Activated CD4-positive, alpha-beta T cell treated with anti-CD3 and anti-CD28 coated beads, Interleukin-2, amount 50 U/mL, for 1 hour (primary cell): ENCODE measurements around the gene MED31.
"Not testable (repeated sequence)": the region's sequence is repeated elsewhere in the genome, so short reads cannot be mapped to it uniquely, and the experiment has no call there.

Experiments
- DNase-seq: peaks from one replicate; pipeline ENCODE4 v3.0.0-alpha.2; 2020

The MED31 gene

DNA sequence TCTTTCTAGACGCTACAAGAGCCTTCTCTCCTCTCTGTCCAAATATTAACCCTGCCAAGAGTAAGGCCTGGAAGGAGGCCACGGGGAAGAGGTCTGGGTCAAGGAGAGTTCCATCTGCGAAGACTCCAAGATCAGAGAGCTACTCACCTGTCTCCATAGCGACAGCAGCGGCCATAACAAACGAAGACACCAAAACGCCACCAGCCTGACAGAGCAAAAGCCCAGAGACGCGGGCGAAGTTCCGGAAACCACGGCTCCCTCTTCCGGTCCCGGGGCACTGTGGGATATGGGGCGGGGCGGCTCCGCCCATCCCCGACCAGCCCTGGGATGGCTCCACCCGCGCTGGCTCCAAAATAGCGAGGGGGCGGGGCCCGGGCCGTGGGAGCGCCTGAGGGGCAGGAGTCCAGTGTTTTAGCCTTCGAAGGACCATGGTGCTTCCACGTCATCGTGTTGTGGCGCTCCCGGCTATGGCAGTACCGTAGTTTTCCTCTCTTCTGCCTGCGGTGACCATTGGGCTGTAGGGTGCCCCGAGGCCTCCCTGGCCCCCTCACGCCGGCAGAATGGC, at the start of gene MED31, which contains the start of gene C17orf100:
TSS of gene MED31 (minus strand) at position 252 of the 565 bp plus-strand sequence. CDS start at position 175, 77 bp downstream.
TSS of gene C17orf100 (plus strand) at position 409 of the 565 bp plus-strand sequence. CDS start at position 561, 152 bp downstream.
- DNase-seq: peak; percentile 92

DNA sequence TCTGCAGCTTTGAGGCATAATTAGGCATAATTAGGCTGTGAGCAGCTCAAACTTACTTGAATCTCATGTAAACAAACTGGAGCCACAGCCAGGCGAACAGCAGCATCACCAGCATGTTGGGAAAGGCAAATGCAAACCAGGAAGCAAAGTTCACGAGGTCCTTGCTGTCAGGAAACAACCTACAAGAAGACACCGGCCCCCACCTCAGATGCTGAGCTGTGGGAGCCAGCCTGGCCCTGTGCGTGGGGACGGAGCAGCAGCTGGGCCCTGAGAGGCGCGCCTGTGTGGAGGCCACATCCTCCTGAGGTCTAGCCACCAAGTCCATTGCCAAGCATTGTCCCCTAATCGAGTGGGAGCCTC, 49.5 kb upstream of the MED31 start:
- DNase-seq: no peak

DNA sequence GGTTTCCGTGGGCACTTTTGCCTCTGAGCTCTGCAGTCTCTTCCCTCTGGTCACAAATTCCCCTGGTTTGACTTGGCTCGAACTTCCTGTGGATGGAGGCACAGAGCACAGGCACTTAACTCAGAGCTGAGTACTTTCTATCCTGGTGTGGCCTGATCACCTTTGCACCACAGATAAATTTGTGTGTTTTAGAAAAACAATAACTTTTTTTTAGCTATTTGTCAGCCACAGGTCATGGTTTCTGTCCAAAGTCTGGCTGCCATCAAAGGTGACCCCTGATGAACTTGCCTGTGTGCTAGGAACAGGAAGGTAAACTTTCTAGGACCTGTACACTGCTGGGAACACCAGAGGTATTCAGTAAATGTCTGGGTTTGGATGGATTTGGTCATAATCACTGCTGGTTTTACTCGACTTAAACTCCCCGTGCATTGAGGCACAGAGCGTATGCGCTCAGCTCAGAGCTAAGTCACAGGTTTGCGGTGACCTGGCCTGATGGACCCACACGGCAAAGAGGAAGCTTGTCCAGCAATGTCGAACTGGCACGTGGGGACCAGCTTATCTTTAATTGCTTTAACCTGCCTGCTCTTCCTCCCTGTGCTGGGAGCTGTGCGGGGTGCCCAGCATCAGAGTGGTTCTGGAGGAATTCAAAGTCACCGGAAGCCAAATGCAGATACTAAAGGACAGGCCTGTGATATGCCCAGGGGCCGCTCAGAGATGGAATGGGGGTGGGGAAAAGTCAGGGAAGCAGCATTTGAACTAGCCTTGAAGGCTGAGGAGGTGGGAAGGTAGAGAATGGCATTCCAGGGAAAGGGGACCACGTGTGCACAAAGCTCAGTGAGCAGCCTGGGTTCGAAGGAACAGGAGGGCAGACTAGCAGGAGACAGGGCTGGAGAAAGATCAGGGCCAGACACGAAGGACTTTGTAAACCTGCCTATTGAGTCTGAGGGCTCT, 48.9 kb upstream of the MED31 start:
- DNase-seq: no peak

DNA sequence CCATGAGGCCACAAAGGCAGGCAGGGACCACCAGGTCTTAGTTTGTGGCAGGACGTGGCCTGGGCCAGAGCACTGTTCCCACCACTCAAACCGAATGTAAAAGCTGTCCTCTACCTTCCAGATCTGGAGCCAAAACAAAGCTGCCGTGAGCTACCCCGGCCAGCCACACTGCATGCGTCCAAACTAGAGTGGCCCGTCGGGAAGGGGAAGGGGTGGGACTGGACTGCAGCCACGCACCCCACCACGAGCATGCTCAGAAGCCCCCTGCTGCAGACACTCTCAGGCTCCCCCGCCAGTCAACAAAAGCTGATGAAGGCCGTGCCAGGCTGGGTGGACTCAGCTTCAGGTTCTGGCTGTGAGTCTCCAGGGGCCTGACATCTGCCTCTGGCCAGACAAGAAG, 46.6 kb upstream of the MED31 start:
- no peak for DNase-seq

DNA sequence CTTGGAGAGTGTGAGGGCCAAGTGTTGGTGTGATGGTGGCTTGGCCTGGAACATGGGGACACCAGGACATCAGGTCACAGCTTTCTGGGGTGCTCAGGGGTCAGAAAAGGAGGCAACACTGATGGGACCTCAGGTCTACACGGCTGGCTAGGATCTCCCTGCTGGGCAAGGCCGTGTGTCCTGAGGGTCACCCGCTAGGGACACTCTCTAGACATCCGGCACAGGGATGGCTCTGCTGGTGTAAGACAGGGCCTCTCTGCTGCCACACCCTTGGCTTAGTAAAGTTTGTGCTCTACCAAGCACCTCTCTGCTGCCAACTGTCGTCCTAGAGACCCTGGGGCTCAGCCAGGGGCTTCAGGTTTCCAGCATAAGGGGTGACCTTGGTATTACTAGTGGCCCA, 45.5 kb upstream of the MED31 start:
- no peak for DNase-seq

DNA sequence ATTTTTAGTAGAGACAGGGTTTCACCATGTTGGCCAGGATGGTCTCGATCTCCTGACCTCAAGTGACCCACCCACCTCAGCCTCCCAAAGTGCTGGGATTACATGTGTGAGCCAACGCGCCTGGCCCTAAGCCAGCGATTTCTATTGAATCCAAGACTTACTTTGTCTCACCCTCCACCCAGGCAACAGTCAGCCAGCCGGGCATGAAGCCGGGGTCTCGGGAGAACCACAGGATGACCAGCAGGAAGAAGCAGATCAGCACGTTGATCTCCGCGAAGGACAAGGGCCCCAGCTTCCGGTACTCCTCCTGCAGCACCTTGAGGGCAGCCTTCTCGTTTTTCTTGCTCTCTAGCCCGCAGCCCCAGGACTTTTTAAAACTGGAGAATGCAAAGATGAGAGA, 44.2 kb upstream of the MED31 start:
- DNase-seq: no peak

DNA sequence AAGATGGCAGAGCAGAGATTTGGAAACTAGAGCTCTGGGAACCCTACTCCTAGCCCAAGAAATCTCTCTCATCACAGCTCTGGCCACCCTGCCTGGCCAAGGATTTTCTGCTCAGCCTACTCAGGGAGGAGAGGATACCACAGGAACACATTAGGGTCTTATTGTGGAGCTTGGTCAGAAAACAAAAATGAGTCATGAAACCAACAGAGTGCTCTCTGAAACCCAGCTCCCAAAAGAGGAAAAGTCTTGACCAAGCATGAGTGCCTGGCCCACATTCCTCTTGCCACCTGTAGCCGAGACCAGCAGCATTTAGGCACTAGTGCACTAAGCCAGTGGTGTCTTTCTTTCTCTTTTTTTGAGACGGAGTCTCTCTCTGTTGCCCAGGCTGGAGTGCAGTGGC, 43.6 kb upstream of the MED31 start:
- no peak for DNase-seq

DNA sequence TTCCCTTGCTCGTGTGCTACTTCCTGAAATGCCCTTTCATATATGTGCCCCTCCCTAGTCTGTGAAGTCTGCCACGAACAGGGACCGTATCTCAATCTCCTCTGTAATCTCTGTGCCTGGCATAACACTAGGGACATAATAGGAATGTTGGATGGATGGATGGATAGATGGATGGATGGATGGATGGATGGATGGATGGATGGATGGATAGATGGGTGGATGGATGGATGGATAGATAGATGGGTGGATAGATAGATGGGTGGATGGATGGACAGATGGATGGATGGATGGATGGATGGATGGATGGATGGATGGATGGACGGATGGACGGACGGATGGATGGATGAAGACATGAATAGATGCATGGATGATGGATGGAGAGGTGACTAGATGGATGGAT, 40.6 kb upstream of the MED31 start:
- not testable (repeated sequence) for DNase-seq

DNA sequence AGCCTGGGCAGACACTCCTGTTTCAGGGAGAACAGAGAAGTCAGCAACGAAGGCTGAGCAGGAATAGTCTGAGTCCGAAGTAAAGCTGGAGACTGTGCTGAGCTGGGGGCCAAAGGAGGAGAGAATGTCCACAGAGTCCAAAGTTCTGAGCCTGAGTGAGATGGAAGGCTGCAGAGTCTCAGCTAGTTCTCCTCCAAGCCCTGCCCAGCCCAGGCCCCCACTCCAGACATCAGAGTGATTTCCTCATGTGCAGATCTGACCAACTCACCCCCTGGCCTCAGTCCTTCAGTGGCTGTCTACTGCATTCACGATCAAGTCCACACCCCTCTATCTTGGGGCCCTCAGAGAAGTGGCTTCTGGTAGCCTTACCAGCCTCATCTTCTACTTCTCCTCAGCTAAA, 40.1 kb upstream of the MED31 start:
- DNase-seq: no peak

DNA sequence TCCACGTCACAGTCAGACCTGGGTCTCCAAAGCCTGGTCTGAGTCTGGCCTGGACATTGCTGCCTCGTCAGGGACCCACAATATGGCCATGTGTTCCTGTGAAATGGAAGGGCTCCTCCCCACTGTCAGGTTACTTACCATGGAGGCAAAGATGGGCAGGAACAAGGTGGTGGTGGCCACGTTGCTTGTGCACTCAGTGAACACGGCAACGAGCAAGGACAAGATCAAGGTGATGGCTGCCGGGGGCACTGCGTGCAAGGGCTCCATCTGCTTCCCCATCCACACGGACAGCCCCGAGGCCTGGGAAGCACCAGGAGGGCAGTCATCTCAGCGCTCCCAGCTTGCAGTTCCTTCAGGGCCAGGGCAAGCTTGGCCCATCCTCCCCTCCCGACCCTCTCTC, 39.2 kb upstream of the MED31 start:
- DNase-seq: no peak

DNA sequence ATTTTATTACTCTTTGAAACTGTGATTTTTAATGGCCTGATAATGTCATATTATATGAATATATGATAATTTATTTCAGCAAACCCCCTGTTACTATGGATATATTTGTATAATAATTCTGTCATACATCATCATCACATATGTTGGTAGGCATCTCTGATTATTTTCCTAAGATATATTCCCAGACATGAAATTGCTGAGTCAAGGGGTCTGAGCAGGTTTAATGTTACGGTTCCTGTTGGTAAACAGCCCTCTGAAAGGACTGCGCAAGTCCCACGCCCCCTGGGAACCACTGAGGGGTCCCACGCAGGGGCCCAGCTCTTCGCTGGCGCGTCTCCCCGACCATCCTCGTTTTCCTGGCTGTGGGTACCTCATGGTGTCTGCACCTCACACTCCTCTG, 37.5 kb upstream of the MED31 start:
- no peak for DNase-seq

DNA sequence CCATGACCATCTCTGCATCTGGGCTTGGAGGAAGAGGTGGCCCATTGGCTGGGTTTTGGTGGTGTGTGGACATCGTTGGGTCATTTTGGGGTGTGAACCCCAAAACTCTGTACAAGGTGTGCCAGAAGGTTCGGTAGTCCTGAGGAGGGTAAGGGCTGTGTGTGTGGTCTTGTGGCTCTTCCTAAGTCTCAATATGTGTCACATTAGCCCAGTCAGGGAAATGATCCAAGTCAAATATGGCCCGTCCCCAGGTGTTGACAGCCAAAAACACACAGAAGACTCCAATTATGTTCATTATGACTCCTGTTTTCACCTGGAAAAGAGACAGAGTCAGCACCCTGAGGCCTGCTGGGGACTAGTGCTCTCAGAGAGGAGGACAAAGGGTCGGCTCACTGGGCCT, 34.6 kb upstream of the MED31 start:
- DNase-seq: no peak

DNA sequence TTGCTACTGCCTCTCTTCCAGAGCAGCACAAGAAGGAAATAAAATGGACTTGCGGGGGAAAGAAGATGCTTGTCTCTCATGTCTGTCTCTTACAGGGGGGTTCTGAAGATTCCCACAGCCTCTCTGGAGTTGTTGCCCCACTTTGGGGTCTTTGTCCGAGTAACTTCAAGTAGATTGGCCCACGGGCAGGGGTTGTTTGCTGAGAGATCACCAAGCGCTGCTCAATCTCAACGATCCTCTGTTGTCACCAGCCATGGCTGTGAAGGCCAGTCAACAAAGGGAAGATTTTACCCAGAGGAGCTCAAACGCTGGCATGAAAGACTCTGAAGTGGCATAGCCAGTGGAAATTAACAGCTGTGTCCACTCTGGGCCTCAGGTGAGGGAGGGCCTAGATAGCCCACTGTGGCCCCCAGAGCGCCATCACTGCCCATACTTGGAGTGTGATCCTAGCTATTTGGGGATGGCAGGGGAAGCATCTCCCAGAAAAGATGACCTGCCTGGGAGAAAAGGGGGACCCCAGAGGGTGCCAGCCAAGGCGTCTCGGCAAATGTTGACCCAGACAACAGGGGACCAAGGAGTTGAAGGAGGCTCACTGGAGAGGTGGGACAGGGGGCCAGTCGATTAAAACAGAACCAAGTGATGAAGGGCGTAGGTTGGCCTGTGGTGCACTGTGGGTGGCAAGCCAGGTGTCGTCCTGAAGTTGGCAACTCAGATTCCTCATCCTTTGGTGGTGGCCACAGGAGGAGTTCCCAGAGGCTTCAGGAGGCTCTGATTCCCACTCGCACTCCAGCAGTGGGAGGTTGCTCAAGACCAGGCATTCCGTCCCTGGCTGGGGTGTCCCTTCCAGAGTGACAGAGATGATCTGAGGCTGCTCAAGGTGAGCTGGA, 33.7 kb upstream of the MED31 start:
- no peak for DNase-seq

DNA sequence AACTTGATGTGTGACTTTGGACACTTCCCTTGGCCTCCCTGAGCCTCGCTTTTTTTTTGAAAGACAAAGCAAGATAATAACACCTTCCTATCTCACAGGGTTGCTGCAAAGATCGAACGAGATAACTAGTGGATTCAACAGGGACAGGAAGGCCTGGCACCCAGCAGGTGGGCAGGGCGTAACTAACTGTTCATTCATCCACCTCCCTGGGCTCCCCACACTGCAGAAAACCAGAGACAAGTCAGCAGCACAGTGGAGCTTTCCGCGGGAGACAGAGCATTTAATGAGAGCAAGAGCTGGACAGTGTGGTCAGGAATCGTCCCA, 33.0 kb upstream of the MED31 start:
- no peak for DNase-seq

DNA sequence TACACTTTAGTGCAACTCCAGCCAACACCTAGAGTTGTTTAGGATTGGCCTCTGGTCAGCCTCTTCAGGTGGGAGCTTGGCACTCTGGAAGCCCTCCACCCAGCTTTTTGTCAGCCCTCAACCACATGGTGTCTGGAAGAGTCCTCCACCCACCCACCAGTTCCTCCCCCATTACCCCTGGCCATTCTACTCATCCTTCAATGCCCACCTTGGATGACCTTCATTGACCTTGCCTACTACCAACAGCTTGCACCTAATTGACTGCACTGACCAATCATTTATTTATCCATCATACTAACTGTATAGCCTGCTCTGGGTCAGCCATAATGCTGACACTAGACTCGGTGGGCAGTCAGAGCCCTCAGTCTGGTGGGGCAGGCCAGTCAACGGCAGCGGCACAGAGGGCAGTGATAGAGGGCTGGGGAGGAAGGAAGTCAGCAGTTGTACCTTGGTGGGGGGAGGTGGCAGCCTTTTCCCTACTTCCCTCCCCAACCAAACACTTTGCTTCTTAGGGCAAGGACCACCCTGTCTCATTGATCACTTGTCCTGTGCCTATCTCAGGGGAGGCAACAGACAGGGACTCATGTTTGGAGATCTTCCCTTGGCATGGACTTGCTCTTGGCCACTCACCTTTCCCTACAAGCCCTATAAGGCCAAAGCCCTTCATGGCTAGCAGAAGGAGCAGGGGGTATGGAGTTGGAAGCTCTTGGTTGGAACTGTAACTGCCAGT, 32.5 kb upstream of the MED31 start:
- no peak for DNase-seq

DNA sequence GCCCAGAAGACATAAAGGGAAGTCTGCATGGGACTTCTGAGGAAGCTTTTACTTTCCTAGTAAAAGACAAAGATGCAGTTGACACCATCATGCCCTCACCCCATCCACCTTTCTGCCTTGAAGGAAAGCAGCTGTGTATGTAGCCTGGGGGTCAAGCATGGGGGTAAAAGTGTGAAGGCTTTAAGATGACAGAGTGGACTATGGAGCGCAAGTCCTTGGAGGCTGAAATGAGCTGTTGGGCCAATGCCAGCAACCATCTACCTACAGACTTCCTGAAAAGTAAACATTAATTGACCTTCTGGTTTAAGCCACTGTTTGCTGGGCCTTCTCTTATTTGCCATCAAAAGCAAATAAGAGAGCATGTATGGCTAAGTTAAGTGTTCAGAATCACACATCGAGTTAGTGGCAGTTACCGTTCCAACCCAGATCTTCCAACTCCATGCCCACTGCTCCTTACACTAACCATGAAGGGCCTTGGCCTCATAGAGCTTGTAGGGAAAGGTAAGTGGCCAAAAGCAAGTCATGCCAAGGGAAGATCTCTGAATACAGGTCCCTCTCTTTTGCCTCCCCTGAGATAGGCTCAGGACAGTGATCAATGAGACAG, 31.8 kb upstream of the MED31 start:
- DNase-seq: no peak

DNA sequence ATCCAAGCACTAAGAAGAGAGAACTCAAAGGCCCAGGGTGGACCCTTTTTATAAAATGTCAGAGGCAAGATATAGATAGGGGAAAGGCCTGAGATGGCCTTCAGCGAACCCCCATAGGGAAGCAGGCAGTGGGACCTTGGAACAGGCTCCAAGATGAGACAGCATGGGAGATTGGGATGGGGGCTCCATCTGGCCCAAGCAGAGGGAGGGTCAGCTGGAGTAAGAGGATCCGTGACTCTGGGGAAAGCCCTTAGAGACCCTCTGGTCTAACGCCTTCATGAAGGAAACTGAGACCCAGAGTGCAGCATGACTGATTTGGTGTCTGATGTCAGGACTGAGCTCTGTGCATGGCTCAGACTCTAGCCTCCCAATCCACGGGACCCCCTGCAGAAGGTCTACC, 30.9 kb upstream of the MED31 start:
- no peak for DNase-seq

DNA sequence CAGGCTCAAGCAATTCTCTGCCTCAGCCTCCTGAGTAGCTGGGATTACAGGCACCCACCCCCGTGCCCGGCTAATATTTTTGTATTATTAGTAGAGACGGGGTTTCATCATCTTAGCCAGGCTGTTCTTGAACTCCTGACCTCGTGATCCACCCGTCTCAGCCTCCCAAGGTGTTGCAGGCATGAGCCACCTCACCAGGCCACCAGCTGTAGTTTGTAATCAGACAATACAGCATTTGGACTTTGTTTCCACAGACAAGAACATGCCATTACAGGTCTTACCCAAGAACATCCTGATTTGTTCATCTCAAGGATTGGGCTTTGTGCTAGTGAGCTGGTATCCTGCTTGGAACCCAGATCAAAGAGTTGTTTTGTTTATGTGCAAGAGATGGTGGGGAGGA, 30.3 kb upstream of the MED31 start:
- DNase-seq: no peak

DNA sequence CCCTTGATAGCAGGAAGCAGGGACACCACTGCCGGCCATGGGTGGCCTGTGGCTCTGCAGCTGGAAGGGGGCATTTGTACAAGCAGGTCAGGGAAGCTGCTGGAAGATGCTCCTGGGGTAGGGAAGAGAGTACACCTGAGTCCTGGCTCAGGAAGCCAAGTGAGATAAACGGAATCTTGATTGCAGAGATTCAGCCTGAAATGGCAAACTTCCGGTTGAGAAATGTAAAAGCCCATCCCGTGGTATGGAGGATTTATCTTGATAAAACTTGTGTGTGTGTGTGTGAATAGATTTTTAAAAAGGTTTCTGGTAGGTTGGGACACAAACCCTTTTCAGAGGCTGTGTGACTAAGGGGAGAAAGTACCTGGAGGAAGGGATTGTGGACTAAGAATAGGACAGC, 29.8 kb upstream of the MED31 start:
- no peak for DNase-seq

DNA sequence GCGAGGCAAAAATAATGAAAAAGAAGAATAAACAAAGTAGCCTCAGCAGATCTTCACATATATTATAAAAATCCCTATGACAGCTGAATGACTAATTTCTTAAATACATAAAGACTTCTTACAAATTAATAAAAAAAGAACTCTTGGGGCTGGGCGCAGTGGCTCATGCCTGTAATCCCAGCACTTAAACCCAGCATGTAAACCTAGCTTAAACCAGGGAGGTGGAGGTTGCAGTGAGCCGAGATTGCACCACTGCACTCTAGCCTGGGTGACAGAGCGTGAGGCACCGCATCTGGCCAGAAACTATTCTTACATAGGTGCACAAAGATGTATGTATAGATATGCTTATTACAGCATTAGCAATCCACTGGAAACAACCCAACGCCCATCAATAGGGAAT, 27.8 kb upstream of the MED31 start:
- no peak for DNase-seq

DNA sequence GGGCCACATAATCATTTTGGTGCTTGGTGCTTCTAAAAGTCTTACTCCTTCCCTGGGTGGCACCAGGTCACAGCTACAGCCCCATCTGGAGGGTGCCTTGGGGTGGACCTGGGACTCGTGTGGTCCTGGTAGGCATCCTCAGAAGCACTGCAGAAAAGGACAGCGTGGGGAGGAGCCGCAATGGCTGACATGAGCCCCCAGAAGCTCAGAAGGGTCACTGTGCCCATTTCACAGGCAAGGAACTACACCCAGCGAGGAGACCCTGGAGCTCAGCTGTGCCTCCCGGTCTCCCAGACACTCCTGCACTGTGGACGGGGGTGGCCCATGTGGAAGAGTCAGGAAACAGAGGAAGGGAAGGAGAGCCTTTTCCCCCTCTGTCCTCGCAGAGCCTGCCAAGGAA, 26.5 kb upstream of the MED31 start:
- DNase-seq: no peak

DNA sequence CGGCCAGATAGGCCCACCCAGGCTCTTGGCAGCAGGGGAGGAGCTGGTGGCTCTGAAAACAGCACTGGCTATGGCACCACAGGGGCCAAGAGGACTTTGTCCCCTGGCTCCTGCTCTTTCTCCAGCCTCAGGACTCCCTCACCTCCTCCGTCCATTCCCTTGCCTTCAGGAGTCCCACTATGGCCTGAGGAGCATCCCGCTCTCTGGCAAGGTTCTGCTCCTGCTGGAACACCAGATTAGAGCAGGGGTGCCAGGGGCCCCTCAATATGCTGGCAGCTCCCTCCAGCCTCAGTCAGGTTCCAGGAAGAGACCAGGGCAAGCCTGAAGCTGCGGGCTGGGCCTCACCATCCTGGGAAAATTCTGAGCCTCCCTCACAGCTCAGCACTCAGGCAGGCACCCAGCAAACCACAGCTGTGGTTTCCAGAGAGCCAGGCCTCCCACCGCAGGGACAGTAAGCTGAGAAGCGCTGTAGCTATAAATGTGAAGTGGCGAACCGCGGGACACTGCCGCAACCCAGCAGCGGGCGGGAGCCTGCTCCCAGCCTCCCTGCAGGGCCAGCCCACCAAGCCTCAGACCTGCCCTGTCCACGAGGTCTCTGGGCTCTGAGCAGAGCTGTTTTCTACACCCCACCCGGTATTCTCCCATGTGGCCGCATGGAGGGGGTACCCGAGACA, 25.9 kb upstream of the MED31 start:
- no peak for DNase-seq
